ENCODE measurements around the gene NUDT4.

NUDT4 gene

GRCh38 chr12:93419388-93420034 is 41.8 kb downstream of the NUDT4 start:
- TF ChIP-seq CTCF (IDR thresholded peaks at IDR 0.05; ENCODE audit: low read depth, low read length) = peak; percentile 25; the same call in 1 of the 2 replicates
- DNase-seq = no peak
- Histone ChIP-seq H3K4me3 (ENCODE audit: low read depth, low read length) (no peak overlapping the region), H3K9me3 (ENCODE audit: severe bottlenecking) (no peaks in the 10 kb centered on the region), H3K27ac (no peak overlapping the region), H3K27me3 (ENCODE audit: insufficient read depth, low read depth, severe bottlenecking) (no peaks in the 10 kb centered on the region), H3K36me3 (no peaks in the 10 kb centered on the region; the same call in 1 of the 2 replicates)

- no peak overlapping the region for H3K4me3 ChIP-seq (ENCODE audit: low read depth, low read length)
These were observed 44.3 kb downstream of the NUDT4 start for GRCh38 chr12:93422050-93422449.

DNA sequence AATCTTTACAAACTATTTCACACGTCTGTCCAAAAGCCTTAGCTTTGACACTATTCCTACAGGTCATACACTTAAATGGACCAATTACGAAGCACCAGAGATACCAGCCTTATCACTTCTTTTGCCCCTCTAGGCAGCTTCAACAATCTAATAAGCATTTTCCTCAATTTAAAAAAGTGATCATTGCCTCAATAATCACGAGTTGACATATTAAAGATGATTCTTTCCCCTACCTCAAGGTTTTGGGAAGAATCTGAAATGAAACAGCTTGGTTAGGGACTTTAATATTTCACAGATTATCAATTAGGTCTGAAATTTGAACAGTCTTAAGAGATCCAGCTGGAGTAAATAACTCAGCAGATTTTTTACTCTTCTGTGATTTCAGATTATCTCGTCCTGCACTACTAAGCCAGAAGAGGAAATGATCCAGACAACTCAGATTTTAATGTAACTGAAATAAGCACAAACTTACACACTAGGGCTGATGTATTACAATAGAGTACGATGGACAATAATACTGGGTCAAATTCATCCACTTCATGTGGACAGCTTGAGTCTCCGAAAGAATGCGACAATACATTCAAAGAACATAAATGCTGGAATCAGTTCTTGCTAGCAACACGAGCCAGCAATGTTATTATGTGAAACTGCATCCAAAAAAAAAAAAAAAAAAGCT is 48.1 kb downstream of the NUDT4 start:
- no peaks in the 10 kb centered on the region for H3K36me3 ChIP-seq
- H3K4me3 ChIP-seq (ENCODE audit: low read depth, low read length) = peak overlapping the region; percentile 30
- no peaks in the 10 kb centered on the region for H3K9me3 ChIP-seq (ENCODE audit: severe bottlenecking)
- peak overlapping the region; percentile 83 for H3K27ac ChIP-seq
- DNase-seq = no peak
- no peaks in the 10 kb centered on the region for H3K27me3 ChIP-seq (ENCODE audit: insufficient read depth, low read depth, severe bottlenecking)
- TF ChIP-seq CTCF (IDR thresholded peaks at IDR 0.05; ENCODE audit: low read depth, low read length) = no peak

More at GRCh38 chr12:93422050-93422449, 44.3 kb downstream of the NUDT4 start:
- Histone ChIP-seq H3K36me3 (no peaks in the 10 kb centered on the region; the same call in 1 of the 2 replicates), H3K27ac (peak overlapping the region; percentile 83; the same call in 1 of the 2 replicates), H3K27me3 (ENCODE audit: insufficient read depth, low read depth, severe bottlenecking) (no peaks in the 10 kb centered on the region), H3K9me3 (ENCODE audit: severe bottlenecking) (no peaks in the 10 kb centered on the region)
- TF ChIP-seq CTCF (IDR thresholded peaks at IDR 0.05; ENCODE audit: low read depth, low read length) = no peak
- DNase-seq = no peak

DNA sequence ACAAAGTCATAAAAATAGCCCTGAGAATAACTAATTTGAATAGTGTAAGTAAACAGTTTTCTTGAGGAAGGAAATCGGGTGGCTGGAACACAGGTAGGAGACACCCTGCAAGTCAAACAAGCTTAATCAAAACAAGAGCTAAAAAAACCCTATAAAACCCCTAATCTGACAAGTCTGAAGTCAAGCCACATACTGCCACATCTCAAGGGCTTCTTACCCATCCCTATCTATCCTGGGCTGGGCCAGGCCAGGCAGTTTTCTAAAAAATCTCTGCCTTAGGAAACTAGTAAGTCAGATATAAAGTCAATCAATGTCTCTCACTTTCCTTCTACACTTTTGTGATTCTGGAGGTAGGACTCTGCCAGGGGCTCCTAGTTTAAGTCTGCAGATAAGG is 48.7 kb downstream of the NUDT4 start:
- H3K9me3 ChIP-seq (ENCODE audit: severe bottlenecking) = no peaks in the 10 kb centered on the region
- DNase-seq = no peak
- no peak overlapping the region; the same call in 1 of the 2 replicates for H3K4me3 ChIP-seq (ENCODE audit: low read depth, low read length)
- no peaks in the 10 kb centered on the region for H3K36me3 ChIP-seq
- TF ChIP-seq CTCF (IDR thresholded peaks at IDR 0.05; ENCODE audit: low read depth, low read length) = no peak
- H3K27me3 ChIP-seq (ENCODE audit: insufficient read depth, low read depth, severe bottlenecking) = no peaks in the 10 kb centered on the region
- H3K27ac ChIP-seq = peak overlapping the region; percentile 83

GRCh38 chr12:93427779-93428564 is 50.2 kb downstream of the NUDT4 start:
- Histone ChIP-seq H3K27me3 (ENCODE audit: insufficient read depth, low read depth, severe bottlenecking) (no peaks in the 10 kb centered on the region), H3K9me3 (ENCODE audit: severe bottlenecking) (no peaks in the 10 kb centered on the region), H3K36me3 (no peaks in the 10 kb centered on the region), H3K27ac (no peak overlapping the region; the same call in 1 of the 2 replicates), H3K4me3 (ENCODE audit: low read depth, low read length) (no peak overlapping the region)
- DNase-seq = no peak
- no peak for TF ChIP-seq CTCF (IDR thresholded peaks at IDR 0.05; ENCODE audit: low read depth, low read length)
